Activated CD4-positive, CD25-positive, alpha-beta regulatory T cell treated with anti-CD3 and anti-CD28 coated beads, Interleukin-2, amount 50 U/mL, for 24 hours (primary cell): ENCODE measurements around the gene GABARAPL1.
"Not testable (repeated sequence)": the region's sequence is repeated elsewhere in the genome, so short reads cannot be mapped to it uniquely, and the experiment has no call there.

Source experiments
- ATAC-seq, 2 donors: fragments of 150-1000 bp; cut with Tn5 transposase; one replicate each; pipeline ENCODE4 v1.10.0; 2021; ENCODE audit warnings: mild to moderate bottlenecking in 1 of 2, moderate library complexity in 1 of 2

GABARAPL1 gene

DNA sequence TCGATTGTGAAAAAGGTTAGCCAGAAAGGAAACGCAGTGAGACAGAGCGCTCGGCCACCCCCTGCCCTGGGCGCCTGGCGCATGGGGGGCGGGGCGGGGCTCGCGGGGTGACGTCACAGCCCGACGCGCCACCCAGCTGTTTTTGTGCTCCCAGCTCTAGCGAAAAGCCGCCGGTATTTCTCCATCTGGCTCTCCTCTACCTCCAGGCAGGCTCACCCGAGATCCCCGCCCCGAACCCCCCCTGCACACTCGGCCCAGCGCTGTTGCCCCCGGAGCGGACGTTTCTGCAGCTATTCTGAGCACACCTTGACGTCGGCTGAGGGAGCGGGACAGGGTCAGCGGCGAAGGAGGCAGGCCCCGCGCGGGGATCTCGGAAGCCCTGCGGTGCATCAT, at the start of gene GABARAPL1:
GABARAPL1 (plus strand) TSS at position 139 of the 393 bp plus-strand sequence; CDS start at position 392, 253 bp downstream.
- peak; percentile 54 to 60 for ATAC-seq

DNA sequence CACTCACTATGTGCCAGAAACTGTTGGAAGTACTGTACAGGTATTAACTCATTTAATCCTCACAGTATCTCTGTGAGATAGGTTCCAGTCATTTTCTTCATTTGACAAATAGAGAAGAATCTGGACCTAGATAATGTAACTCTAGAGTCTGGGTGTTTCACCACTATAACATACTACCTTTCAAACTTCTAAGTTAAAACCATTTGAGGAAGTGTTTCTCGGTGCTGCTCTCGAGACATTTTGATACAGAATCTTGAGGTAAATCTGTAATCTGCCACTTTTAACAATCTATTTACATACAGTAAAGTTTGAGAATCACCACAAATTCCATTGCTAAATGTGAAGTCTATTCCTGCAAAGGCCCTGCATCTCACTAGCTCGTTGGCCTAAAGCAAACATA, 49.6 kb upstream of the GABARAPL1 start:
- no peak for ATAC-seq

DNA sequence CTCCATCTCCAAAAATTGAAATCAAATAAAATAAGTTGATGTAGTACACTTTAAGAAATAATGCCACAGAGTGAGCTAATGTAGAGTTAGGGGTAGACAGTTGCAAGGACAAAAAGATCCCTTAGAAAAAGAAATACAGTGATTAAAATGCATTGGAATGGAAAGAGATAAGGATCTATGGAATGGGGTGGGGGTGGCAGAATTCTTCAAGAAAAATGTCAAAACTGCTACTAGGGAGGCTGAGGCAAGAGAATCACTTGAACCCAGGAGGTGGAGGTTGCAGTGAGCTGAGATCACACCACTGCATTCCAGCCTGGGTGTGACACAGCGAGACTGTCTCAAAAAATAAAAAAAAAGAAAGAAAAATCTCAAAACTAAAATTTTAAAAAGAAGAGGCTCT, 47.3 kb upstream of the GABARAPL1 start:
- no peak for ATAC-seq

DNA sequence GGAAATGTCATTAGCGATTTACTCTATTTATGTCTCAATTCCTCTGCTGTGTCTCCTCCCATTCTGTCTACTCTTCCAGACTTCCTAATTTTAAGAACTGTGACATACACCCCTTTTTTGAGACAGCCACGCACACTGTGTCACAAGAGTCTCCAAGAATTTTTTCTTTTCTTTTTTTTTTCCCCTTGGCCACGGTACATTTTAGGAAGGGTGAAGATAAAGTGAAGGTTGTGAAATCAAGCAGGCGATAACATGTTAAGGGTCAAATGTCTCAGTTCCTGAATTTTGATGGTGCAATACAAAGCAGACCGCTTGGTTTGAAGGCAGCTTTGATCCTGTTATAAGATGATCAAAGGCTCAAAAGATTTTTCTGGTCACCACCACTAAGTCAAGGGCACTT, 45.1 kb upstream of the GABARAPL1 start:
- ATAC-seq: no peak

DNA sequence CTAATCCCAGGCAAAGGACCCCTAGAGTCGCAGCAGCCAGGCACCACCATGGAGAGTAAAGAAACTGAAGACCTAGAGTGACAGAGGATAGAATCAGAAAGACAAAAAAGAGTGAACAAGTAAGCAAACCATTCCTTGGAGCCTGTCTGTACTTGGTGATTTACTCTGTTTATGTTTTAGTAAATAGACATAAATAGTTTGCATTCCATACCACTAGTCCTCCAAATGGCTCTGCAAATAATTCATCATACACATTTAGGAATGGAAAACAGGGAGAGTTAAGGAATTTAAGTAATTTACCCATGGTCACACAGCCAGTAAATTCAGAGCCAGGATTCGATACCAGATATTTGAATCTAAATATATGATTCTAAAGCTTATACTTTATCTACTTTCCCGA, 43.6 kb upstream of the GABARAPL1 start:
- ATAC-seq: no peak

DNA sequence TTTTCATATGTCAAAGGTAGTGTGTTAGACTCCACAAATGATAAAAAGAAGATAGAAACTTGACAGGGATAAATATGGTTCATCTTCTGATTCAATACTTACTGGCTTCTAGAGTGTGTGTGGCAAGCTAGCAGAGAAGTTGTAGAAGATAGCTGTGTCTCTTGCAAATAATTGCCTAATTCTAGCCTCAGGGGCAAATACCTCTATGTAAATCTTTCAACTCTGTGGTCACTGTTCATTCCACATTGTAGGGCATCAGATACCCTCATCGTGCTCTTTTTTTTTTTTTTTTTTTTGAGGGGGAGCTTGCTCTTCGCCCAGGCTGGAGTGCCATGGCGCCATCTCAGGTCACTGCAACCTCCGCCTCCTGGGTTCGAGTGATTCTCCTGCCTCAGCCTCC, 42.5 kb upstream of the GABARAPL1 start:
- ATAC-seq: no peak

DNA sequence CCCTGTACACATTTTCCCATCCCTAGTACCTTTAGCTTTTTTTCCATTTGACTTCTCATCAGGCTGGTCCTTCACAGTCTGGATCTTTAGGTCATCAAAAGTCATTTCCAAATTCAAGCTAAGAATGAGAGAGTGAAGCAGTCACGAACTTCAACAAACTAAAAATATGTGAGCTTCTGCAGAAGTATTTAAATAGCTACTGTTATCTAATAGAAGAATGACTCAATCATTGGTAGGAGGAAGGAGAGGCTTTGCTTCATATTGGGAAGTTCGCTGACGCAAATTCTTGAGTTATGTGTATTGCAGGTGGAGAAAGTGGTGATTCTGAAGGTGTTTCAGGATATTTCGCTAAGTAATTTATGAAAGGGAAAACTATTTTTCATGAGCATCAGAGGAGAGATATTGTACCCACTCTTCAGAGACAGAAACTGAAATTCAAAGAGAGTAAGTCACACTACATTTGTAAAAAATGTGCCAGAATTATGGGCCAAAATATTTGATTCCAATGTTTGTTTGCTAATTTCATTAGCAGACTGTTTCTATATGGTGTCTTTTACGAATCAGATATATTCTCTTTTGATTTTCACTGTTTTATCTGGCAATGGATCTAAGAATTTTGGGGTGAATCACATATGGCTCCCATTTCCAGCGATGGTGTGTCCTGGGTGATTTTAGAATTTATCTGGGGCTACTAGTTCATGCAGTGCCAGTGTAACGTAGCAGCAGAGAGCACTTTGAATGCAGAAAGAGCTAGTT, 40.5 kb upstream of the GABARAPL1 start, which contains the start of gene OLR1:
OLR1 (minus strand) TSS at position 160 of the 756 bp plus-strand sequence; CDS start at position 105, 55 bp downstream.
- no peak for ATAC-seq

DNA sequence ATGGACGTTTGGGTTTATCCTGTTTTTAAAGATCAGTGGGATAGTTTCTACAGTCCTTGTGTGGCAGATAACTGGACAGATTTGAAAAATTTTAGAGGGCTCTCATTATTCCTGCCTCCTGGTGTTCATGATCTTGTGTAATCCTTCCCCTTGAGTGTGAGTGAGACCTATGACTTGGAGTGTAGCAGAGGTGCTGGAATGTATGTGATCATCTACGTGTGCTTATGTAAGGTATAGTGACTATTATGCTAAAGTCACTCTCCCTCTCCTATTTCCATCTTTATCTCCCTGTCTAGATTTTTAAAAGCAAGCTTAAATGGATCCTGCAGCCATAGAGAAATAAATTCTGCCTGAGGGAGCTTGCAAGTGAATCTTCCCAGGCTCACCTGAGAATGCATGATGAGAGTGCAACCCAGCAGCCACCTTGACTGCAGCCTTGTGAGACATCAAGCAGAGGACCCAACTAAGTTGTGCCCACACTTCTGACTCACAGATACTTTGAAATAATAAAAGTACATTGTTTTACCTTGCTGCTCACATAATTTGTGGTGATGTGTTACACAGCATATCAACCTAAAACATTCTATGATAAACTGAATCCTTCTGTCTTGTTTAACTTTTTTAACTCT, 37.6 kb upstream of the GABARAPL1 start:
- ATAC-seq: no peak

DNA sequence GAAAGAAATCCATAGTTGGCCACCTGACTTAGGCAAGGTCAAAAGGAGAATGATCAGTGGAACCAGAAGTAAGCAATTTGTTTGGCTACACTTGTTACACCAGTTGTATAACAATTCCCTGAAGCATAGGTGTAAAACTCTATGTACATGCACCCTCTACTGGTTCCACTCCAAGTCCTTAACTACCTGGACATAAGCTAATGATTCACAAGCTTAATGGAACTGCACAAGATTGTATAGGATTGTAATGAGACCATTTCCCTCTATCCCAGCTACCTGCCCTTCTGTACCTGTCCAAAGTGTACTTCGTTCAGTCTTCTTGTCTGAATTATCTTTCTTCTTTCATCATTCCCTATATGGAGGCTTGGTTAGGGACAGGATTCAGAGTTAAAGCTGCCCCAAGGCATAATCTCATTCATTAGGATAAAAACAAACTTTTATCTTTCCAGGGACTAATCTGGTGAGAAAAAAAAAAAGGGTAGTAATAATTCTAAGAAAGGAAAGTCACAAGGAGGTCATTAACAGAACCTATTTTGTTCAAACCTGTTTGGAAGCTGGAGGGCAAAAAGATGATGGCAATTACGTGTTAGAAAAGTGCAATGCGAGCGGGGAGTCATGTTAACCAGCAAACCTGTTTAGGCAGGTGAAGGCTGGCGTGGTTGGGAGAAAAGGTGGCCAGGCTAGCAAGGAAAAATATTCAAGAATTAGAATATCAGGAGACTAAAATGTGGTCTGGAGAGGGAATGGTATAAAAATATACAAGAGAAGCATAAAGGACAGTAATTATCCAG, 36.6 kb upstream of the GABARAPL1 start:
- ATAC-seq: no peak

DNA sequence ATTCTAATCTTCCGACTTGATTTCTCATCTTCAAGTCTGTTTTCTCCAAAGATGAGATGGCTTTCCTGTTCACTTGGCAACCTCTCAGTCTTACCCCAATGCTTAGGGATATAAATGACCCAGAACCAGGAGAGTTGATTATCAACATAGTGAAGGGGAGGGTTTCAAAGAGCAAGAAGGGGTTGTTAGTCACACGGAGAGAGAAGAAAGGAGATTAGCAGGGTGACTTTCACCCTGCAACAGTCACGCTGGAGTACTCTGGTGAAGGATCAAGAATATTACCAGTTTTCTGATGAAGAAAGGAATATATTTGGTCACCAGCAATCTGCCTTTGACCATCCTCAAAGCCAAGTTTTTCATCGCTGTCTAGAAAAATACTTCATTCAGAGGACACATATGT, 33.9 kb upstream of the GABARAPL1 start, which contains the start of gene TMEM52B:
TMEM52B (plus strand) TSS at position 212 of the 400 bp plus-strand sequence. CDS start 543 bp downstream, outside the sequence.
- ATAC-seq: no peak

DNA sequence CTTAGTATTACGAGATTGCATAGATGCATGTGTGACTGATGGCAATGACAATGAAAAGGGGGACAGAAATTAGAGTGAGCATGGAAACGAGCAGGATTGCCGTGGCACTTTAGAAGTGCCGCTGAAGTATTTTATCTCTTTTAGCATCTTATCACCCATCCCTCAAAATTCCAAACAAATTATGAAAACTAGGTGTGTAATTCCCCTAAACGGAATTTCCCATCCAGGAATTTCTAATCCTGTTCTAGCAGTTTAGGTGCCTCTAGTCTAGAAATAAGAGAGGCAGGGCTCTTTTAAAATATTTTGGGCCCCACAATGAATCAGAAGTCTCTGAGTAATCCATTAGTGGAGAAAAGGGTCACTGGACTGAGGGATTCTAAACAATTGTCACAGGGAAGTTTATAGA, 32.9 kb upstream of the GABARAPL1 start:
- no peak for ATAC-seq

DNA sequence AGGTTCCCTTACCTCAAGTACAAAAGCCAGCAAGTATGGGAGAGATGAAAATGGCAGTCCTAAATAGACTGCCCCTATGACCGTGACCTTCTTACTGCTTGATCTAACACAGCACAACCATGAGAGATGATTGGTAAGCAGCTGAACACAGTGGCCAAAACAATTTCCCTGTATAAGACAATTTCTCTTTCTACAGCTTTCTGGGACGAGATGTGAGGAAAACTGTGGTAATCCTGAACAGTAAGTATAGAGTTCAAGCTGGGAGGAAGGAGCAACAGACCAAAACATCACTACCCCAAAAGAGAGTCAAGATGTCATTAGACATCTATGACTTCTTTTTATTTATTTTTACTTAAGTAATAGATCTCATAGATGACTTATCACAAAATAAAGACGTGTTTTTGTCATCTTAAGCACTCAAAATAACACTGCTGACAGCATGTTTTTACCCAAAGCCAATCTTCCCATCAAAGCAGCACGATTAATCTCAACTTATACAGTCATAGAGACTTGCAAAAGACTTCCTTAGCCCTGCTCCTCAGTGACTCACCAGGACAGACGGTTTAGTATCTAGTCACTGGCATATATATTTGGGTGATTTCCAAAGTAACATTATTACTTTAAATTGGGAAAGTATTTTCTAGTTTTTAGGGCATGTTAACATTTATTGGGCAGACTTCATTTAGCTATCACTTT, 30.2 kb upstream of the GABARAPL1 start:
- ATAC-seq: peak; percentile 41 to 72

DNA sequence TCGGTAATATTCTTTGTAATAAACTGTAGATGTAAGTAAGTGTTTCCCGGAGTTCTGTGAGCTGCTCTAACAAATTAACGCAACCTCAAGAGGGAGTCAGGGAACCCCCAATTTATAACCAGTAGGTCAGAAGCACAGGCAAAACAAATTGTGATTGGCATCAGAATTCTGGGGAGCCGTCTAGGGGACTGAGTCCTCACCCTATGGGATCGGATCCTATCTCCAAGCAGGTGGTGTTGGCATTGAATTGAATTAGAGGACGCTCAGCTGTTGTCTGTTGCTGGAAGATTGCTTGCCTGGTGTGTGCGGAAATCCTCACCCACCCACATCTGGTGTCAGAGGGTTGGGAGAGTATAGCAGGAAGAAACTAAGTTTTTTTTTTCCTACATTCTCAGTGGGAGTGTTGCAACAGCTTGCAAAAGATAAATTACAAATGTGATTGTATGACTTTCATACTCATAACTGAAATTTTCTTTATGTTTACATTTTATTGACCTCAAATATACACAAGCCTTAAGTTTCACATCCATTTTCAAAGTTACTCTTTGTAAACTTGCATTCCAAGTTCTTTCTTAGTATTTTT, 28.3 kb upstream of the GABARAPL1 start:
- no peak for ATAC-seq

DNA sequence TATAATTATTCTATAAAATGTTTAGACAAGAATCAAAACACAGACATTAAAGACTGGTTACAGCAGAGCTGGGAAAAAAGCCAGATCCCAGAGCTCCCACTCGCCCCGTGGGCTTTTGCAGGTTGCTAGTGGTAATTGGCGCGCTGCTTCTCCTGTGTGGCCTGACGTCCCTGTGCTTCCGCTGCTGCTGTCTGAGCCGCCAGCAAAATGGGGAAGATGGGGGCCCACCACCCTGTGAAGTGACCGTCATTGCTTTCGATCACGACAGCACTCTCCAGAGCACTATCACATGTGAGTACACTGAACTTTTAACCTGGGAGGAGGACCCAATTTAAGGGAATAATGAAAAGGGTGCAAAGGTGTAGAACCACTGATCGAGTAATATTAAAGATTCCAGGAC, 26.4 kb upstream of the GABARAPL1 start:
- ATAC-seq: no peak

DNA sequence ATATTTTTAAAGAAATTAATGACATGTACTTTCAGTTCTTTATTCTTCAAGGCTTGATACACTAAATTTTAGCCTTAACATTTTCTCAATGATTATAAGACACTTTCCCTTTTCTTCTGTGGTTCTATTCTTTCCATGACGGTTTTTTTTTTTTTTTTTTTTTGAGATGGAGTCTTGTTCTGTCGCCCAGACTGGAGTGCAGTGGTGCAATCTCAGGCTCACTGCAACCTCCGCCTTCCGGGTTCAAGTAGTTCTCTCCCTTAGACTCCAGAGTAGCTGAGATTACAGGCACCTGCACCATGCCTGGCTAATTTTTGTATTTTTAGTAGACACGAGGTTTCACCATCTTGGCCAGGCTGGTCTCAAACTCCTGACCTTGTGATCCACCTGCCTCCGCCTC, 25.7 kb upstream of the GABARAPL1 start:
- ATAC-seq: not testable (repeated sequence)

DNA sequence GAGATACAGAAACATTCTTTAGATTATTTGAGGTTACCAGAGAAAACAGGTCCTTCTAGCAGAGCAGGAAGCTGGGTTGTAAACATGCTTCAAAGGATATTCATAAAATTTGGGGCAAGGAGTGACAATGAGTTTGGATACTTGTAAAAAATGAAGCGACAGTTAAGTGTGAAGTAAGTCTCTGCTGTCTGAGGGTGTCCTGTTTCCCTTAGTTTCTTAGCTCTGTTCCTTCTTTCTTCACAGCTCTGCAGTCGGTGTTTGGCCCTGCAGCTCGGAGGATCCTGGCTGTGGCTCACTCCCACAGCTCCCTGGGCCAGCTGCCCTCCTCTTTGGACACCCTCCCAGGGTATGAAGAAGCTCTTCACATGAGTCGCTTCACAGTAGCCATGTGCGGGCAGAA, 23.0 kb upstream of the GABARAPL1 start:
- no peak for ATAC-seq

DNA sequence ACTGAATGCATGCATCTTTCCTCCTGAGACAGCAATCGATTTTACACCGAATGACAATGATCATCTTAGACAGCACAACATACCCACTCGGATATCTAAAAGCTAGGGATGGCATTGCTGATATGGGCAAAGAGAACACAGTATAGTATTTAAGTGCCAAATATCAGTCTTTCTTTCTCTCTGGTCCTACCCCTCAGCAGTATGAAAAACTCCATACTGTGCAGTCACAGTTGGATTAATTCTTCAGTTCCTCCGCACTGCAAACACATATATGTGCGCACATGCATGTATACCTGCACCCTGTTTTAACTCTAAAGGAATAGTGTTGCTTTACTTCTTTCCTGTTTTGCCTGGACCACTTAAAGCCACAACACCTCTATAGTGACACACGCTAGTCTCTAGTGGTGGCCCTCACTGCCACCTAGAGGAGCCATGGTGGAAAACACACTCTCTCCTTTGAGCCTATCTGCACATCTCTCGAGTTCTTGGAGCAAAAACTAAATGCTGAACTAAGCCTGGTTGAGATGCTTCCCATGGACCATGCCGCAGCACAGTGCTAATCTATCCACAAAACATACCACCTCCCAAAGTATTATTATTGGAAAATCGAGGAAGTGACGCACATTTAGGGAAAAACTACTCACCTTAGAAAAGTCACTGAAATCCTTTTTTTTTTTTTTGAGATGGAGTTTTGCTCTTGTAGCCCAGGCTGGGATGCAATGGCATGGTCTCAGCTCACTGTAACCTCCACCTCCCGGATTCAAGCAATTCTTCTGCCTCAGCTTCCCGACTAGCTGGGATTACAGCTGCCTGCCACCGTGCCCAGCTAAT, 21.9 kb upstream of the GABARAPL1 start:
- peak; percentile 85 to 96 for ATAC-seq

DNA sequence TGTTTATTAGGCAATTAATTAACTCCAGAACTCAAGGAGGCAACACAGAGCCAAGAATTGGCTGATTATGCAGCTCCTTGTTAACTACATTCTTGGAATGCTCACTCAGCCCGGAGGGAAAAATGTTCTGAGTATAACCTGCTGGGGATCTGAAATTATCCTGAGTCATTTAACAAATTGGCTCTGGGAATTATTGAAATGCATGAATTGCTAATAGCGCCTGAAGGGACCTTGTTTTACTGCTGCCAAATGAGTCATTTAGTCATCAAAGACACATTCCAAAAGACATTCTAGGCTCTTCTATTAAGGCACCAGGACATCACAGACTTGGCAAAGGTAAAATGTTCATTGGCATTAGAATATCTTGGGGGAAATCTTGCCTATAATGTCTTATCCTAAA, 20.8 kb upstream of the GABARAPL1 start:
- no peak for ATAC-seq

DNA sequence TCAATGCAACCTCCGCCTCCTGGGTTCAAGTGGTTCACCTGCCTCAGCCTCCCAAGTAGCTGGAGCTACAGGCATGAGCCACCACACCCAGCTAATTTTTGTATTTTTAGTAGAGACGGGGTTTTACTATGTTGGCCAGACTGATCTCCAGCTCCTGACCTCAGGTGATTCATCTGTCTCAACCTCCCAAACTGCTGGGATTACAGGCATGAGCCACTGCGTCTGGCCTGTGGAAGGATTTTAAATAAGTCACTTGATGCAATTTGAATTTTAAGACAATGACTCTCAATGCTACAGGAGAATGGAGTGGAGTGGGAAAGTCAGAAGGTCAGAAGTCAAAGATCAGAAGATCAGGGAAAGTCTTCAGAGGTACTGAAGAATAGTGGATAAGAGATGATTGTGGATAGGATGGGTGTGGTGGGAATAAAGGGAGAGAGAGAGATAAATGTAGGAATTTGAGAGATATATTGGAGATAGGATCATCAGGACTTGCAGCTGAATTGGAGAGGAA, 18.5 kb upstream of the GABARAPL1 start:
- ATAC-seq: no peak

DNA sequence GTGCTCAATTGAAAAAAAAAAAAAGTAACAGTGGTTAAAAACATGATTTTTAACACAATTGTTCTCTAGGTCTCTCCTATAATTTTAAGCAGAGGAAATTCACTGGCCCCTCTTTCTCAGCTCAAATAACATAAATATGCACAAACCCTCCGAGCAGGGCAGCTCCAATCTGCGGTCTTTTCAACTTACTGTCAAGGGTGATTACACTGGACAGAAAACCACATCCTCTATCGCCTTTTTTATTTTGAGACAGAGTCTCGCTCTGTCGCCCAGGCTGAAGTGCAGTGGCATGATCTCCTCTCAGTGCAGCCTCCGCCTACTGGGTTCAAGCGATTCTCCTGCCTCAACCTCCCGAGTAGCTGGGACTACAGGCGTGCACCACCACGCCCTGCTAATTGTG, 16.5 kb upstream of the GABARAPL1 start:
- ATAC-seq: no peak

DNA sequence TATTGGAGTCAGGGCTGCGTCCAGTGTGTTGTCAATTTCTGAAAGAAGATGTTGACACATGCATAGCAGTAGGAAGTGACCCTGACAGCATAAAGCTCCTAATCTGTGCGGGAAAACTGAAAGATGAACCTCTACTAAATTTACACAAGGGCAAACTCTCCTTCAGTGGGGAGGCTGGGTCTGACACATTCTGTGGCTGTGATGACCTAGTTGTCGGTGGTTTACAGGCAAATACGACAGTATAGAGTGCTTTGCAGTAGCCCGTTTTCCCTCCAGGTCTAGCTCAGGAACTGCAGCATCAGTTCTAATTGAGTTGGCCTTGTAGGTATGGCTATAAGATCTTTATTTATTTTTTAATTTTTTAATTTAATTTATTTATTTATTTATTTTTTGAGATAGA, 14.8 kb upstream of the GABARAPL1 start:
- no peak for ATAC-seq
